COR-L47 (cell line): Measurements from ENCODE around the gene SEPTIN12.

Experiments
- DNase-seq: peaks from one replicate; lab custom pipeline; 2025; lab: John Stamatoyannopoulos, UW

SEPTIN12 gene

GRCh38 chr16:4783951-4784336, 4.2 kb downstream of the SEPTIN12 start:
- no peak for DNase-seq

GRCh38 chr16:4783251-4783950, 4.7 kb downstream of the SEPTIN12 start:
- DNase-seq, result no peak

- no peak for DNase-seq
Observed at GRCh38 chr16:4780235-4780634, 7.9 kb downstream of the SEPTIN12 start.

- no peak for DNase-seq
Observed at GRCh38 chr16:4778050-4778392, 10.1 kb downstream of the SEPTIN12 start.

- DNase-seq, result no peak
Observed at GRCh38 chr16:4777339-4778049, 10.7 kb downstream of the SEPTIN12 start.

- DNase-seq, result no peak
Observed at GRCh38 chr16:4776141-4776705, 11.9 kb downstream of the SEPTIN12 start.

GRCh38 chr16:4775005-4775404, 13.1 kb downstream of the SEPTIN12 start:
- DNase-seq, result no peak

GRCh38 chr16:4772351-4772750, 15.8 kb downstream of the SEPTIN12 start:
- DNase-seq, result no peak

- no peak for DNase-seq
Observed at GRCh38 chr16:4771646-4772045, 16.5 kb downstream of the SEPTIN12 start.

- no peak for DNase-seq
Observed at GRCh38 chr16:4769306-4769638, 18.9 kb downstream of the SEPTIN12 start.

- DNase-seq, result peak; percentile 95
Observed at GRCh38 chr16:4768549-4769305, 19.4 kb downstream of the SEPTIN12 start.

- DNase-seq, result no peak
Observed at GRCh38 chr16:4767872-4768548, 20.1 kb downstream of the SEPTIN12 start.

- peak; percentile 95 for DNase-seq
Observed at GRCh38 chr16:4766875-4767628, 21.1 kb downstream of the SEPTIN12 start, which contains the start of gene ZNF500. TSS of gene ZNF500 (minus strand) at chr16:4767162. CDS start at chr16:4765978, 1,184 bp downstream.

GRCh38 chr16:4765511-4766474, 22.4 kb downstream of the SEPTIN12 start:
- no peak for DNase-seq

- no peak for DNase-seq
Observed at GRCh38 chr16:4763791-4764190, 24.4 kb downstream of the SEPTIN12 start.

- DNase-seq, result no peak
Observed at GRCh38 chr16:4762205-4762604, 25.9 kb downstream of the SEPTIN12 start.

GRCh38 chr16:4760221-4760910, 27.8 kb downstream of the SEPTIN12 start:
- DNase-seq, result no peak

- DNase-seq, result no peak
Observed at GRCh38 chr16:4755687-4756086, 32.5 kb downstream of the SEPTIN12 start.

- DNase-seq, result no peak
Observed at GRCh38 chr16:4754865-4755264, 33.3 kb downstream of the SEPTIN12 start.

GRCh38 chr16:4753227-4753626, 34.9 kb downstream of the SEPTIN12 start:
- no peak for DNase-seq
